ENCODE measurements around the gene REV1. TPM values are rescaled to one million over a fixed set of nuclear protein-coding genes. Genes with fewer than 3 reads are reported as not detected.

Gene REV1
- total and polyA plus RNA-seq, 2 of the 13 experiments (the other 11 are each of a cell fraction or from before 2014, with no cell fraction given): 49.1 to 71.8 TPM

DNA sequence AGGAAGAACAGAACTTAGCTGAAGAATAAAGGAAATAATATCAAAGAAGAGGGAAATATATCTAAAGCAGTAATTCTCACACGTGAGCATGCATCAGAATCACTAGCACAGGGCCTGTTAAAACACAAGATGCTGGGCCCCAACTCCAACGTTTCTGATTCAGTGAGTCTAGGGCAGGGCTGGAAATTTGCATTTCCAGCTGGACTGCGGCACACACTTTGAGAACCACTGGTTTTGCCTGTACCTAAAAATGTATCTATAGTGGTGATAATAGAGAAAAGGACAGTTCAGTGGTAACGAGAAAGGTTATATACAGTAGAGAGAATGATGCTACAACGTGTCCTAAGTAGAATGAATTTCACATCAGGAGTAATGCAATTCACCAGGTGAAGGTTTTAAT lies 11.2 kb downstream of the REV1 start:
- FAIRE-seq: no peak
- in situ Hi-C loops (cut with HindIII; ENCODE audit: extremely low pct_ligation_motif_present, low pct_unique_long_range_greater_than_20kb): no loop called here

More for the DNA sequence above, 11.2 kb downstream of the REV1 start:
- Histone ChIP-seq H3K27ac (ENCODE audit: extremely low read length, insufficient read depth, low read length) (no peak overlapping the region), H3K79me2 (ENCODE audit: insufficient read depth, low read length) (peaks cover 100% of the 10 kb centered on the region), H4K20me1 (ENCODE audit: insufficient read depth, low read length) (peaks cover 79% of the 10 kb centered on the region), H3K27me3 (ENCODE audit: control insufficient read depth in 1 of 2, insufficient read depth in 2 of 2, low read length in 2 of 2) (no peaks in the 10 kb centered on the region), H3K36me3 (replicated peaks in 1 of 2; ENCODE audit: control insufficient read depth in 1 of 2, insufficient read depth in 2 of 2, low read length in 2 of 2) (peaks cover 0 to 1% of the 10 kb centered on the region in 2 experiments; a peak in 3 of 5 replicates), H3K9me3 (ENCODE audit: low read length) (no peaks in the 10 kb centered on the region), H2AFZ (ENCODE audit: low read length) (no peak overlapping the region), H3K4me2 (ENCODE audit: low read depth, low read length) (no peak overlapping the region), H3K4me3 (replicated peaks in 1 of 3; ENCODE audit: insufficient read depth in 1 of 3, low read depth in 2 of 3, low read length in 3 of 3) (no peak overlapping the region), H3K4me1 (ENCODE audit: insufficient read depth, low read length) (peaks cover 62% of the 10 kb centered on the region), H3K9ac (ENCODE audit: insufficient read depth, low read depth, low read length) (no peak overlapping the region)
- 80% methylated on average over 5 of the region's 5 CpGs for WGBS (ENCODE audit: low lambda C conversion rate)
- intact Hi-C loops (cut with micrococcal nuclease; ENCODE audit: unreplicated experiment): no loop called here
- DNase-seq (ENCODE audit: low spot score) (no peak), ATAC-seq (no peak)
- TF ChIP-seq ZFP1 (CRISPR knock-in tag; IDR thresholded peaks at IDR 0.05): no peak
- no peak for TF ChIP-seq RXRB (CRISPR knock-in tag; IDR thresholded peaks at IDR 0.05; ENCODE audit: borderline replicate concordance)
- no peak for TF ChIP-seq RELA (CRISPR knock-in tag; IDR thresholded peaks at IDR 0.05)
- TF ChIP-seq PRDM15 (CRISPR knock-in tag; IDR thresholded peaks at IDR 0.05): no peak
- TF ChIP-seq ZNF234 (CRISPR knock-in tag; conservative IDR thresholded peaks at IDR 0.05): no peak
- TF ChIP-seq ZBTB7A (CRISPR knock-in tag; IDR thresholded peaks at IDR 0.05): no peak
- TF ChIP-seq, protein P1, sequence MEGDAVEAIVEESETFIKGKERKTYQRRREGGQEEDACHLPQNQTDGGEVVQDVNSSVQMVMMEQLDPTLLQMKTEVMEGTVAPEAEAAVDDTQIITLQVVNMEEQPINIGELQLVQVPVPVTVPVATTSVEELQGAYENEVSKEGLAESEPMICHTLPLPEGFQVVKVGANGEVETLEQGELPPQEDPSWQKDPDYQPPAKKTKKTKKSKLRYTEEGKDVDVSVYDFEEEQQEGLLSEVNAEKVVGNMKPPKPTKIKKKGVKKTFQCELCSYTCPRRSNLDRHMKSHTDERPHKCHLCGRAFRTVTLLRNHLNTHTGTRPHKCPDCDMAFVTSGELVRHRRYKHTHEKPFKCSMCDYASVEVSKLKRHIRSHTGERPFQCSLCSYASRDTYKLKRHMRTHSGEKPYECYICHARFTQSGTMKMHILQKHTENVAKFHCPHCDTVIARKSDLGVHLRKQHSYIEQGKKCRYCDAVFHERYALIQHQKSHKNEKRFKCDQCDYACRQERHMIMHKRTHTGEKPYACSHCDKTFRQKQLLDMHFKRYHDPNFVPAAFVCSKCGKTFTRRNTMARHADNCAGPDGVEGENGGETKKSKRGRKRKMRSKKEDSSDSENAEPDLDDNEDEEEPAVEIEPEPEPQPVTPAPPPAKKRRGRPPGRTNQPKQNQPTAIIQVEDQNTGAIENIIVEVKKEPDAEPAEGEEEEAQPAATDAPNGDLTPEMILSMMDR (CRISPR knock-in tag; IDR thresholded peaks at IDR 0.05): no peak
- no peak for TF ChIP-seq ZBTB46 (CRISPR knock-in tag; IDR thresholded peaks at IDR 0.05; ENCODE audit: borderline replicate concordance)
- TF ChIP-seq ZNF782 (CRISPR knock-in tag; IDR thresholded peaks at IDR 0.05; ENCODE audit: borderline replicate concordance): no peak
- no peak for TF ChIP-seq HDAC2 (CRISPR knock-in tag; IDR thresholded peaks at IDR 0.05)
- no peak for TF ChIP-seq HDAC6 (IDR thresholded peaks at IDR 0.05; ENCODE audit: low read depth, low read length)
- no peak for TF ChIP-seq NFATC3 (CRISPR knock-in tag; IDR thresholded peaks at IDR 0.05)
- TF ChIP-seq SMC3 (IDR thresholded peaks at IDR 0.05; ENCODE audit: low read length): no peak
- TF ChIP-seq ZMYM2 (CRISPR knock-in tag; IDR thresholded peaks at IDR 0.05): no peak
- TF ChIP-seq SOX13 (IDR thresholded peaks at IDR 0.05): no peak
- TF ChIP-seq SOX13 (CRISPR knock-in tag; conservative IDR thresholded peaks at IDR 0.05 in 1 of 2, IDR thresholded peaks at IDR 0.05 in 1 of 2): no peak
- no peak for TF ChIP-seq JUN (CRISPR knock-in tag; IDR thresholded peaks at IDR 0.05)
- TF ChIP-seq ZNF746 (CRISPR knock-in tag; IDR thresholded peaks at IDR 0.05): no peak
- no peak for TF ChIP-seq ZMAT3 (CRISPR knock-in tag; conservative IDR thresholded peaks at IDR 0.05)
- TF ChIP-seq ZNF883 (CRISPR knock-in tag; IDR thresholded peaks at IDR 0.05; ENCODE audit: not compliant biosample characterization): no peak
- BruUV-seq (replicated peaks): no TSS peak
- CTCF ChIA-PET (ENCODE audit: low intra/inter-chr PET ratio, low total read pairs): no interaction called here
- POLR2A ChIA-PET: no interaction called here
